DMS53 (cell line): ENCODE data around the gene PCYT2.

ENCODE experiments used
- DNase-seq: peaks from one replicate; lab custom pipeline; 2025; lab: John Stamatoyannopoulos, UW

The PCYT2 gene

GRCh38 chr17:81869221-81870130, 41.7 kb downstream of the PCYT2 start:
- DNase-seq = peak; percentile 58

GRCh38 chr17:81868674-81869220, 42.5 kb downstream of the PCYT2 start:
- DNase-seq = peak; percentile 78

GRCh38 chr17:81867991-81868673, 43.1 kb downstream of the PCYT2 start:
- peak; percentile 74 for DNase-seq

GRCh38 chr17:81867170-81867990, 43.8 kb downstream of the PCYT2 start:
- DNase-seq = peak; percentile 88

GRCh38 chr17:81866440-81867169, 44.6 kb downstream of the PCYT2 start:
- no peak for DNase-seq

GRCh38 chr17:81865733-81866439, 45.3 kb downstream of the PCYT2 start:
- peak; percentile 94 for DNase-seq

GRCh38 chr17:81865358-81865732, 45.9 kb downstream of the PCYT2 start:
- DNase-seq = no peak

- DNase-seq = no peak
Observed at GRCh38 chr17:81863833-81864768, 47.1 kb downstream of the PCYT2 start.

GRCh38 chr17:81863123-81863675, 48.0 kb downstream of the PCYT2 start:
- no peak for DNase-seq

- peak; percentile 100 for DNase-seq
Observed at GRCh38 chr17:81860756-81861568, 50.2 kb downstream of the PCYT2 start.

GRCh38 chr17:81859906-81860755, 51.1 kb downstream of the PCYT2 start, which contains the start of gene P4HB:
TSS of gene P4HB (minus strand) at chr17:81860535. CDS start at chr17:81860471, 64 bp downstream.
- DNase-seq = peak; percentile 67

- DNase-seq = no peak
Observed at GRCh38 chr17:81858967-81859905, 52.0 kb downstream of the PCYT2 start.

GRCh38 chr17:81858170-81858966, 52.8 kb downstream of the PCYT2 start:
- peak; percentile 88 for DNase-seq

- DNase-seq = no peak
Observed at GRCh38 chr17:81854974-81855774, 56.0 kb downstream of the PCYT2 start.
